Caco-2 (cell line): ENCODE results near the gene ZNF280C. TPM values are rescaled to one million over a fixed set of nuclear protein-coding genes. Genes with fewer than 3 reads are reported as not detected.

Experiments used
- BruUV-seq: library from RNA; stranded (reverse); fragments of 400-500 nt; replicated peaks from 2 replicates; lab custom pipeline; 2021; lab: Mats Ljungman, UMichigan
- CTCF ChIA-PET: fragments of 300-600 bp; sonication (Branson Sonifier 250); formaldehyde crosslinking; loops from one replicate; lab custom pipeline; 2022; ENCODE audit warnings: antibody characterized with exemption; lab: Charles Lee
- POLR2A ChIA-PET: fragments of 300-600 bp; sonication (Branson Sonifier 250); formaldehyde crosslinking; loops from one replicate; lab custom pipeline; 2022; ENCODE audit warnings: antibody characterized with exemption; lab: Charles Lee
- DNase-seq, 2 experiments: peaks; one replicate each; pipeline versions ENCODE4 v3.0.0 to v3.0.0-alpha.2; 2020 to 2022
- H3K27me3 ChIP-seq: replicated peaks from 2 replicates; pipeline ENCODE4 v1.6.0; 2011; ENCODE audit warnings: low read length; ENCODE audit not compliant: control insufficient read depth, insufficient read depth
- H3K36me3 ChIP-seq: 2 replicates; pipeline ENCODE4 v1.5.1; 2011; ENCODE audit warnings: low read length; ENCODE audit not compliant: control insufficient read depth, insufficient read depth
- H3K4me1 ChIP-seq: fragments of 250-450 bp; sonication (Bioruptor Pico); 2 replicates; pipeline ENCODE4 v1.5.1; 2020; ENCODE audit warnings: mild to moderate bottlenecking
- H3K4me3 ChIP-seq: 2 replicates; pipeline ENCODE4 v1.5.1; 2011; ENCODE audit warnings: low read depth, mild to moderate bottlenecking, control low read depth, low read length
- H3K9me3 ChIP-seq: fragments of 250-450 bp; sonication (Bioruptor Pico); 2 replicates; pipeline ENCODE4 v1.5.1; 2020; ENCODE audit warnings: mild to moderate bottlenecking, moderate library complexity
- H3K27ac Mint-ChIP-seq: one replicate; pipeline ENCODE4 v1.8.0; 2022; ENCODE audit warnings: mixed read lengths; ENCODE audit not compliant: unreplicated experiment
- H3K27me3 Mint-ChIP-seq: one replicate; pipeline ENCODE4 v1.8.0; 2022; ENCODE audit warnings: mixed read lengths; ENCODE audit not compliant: insufficient read depth, unreplicated experiment
- H3K36me3 Mint-ChIP-seq: one replicate; pipeline ENCODE4 v1.8.0; 2022; ENCODE audit warnings: mild to moderate bottlenecking, mixed read lengths; ENCODE audit not compliant: insufficient read depth, unreplicated experiment
- H3K4me1 Mint-ChIP-seq: one replicate; pipeline ENCODE4 v1.8.0; 2022; ENCODE audit warnings: low read depth, mixed read lengths; ENCODE audit not compliant: unreplicated experiment
- H3K4me3 Mint-ChIP-seq: one replicate; pipeline ENCODE4 v1.8.0; 2022; ENCODE audit warnings: mild to moderate bottlenecking, moderate library complexity, mixed read lengths; ENCODE audit not compliant: unreplicated experiment
- H3K9me3 Mint-ChIP-seq: one replicate; pipeline ENCODE4 v1.8.0; 2022; ENCODE audit warnings: mixed read lengths; ENCODE audit not compliant: unreplicated experiment
- CTCF ChIP-seq, 2 experiments: fragments of 200-600 bp in 1 of 2; IDR thresholded peaks; 1 replicate in 1 of 2; 2 replicates in 1 of 2; pipeline versions ENCODE4 v1.5.1 to v1.8.0; 2011 to 2022; ENCODE audit warnings: antibody characterized with exemption in 1 of 2, control low read depth in 1 of 2, inconsistent platforms in 1 of 2, low read depth in 1 of 2, low read length in 1 of 2, mild to moderate bottlenecking in 1 of 2, moderate library complexity in 1 of 2; ENCODE audit not compliant: insufficient read depth in 1 of 2, severe bottlenecking in 1 of 2, unreplicated experiment in 1 of 2
- intact Hi-C: fragments of 100-400 bp; cut with micrococcal nuclease; formaldehyde crosslinking; loops from one replicate; pipeline ENCODE4 v1.10.0; 2022; ENCODE audit not compliant: unreplicated experiment
- total RNA-seq: library from RNA; stranded (reverse); gene quantifications from 2 replicates; pipeline ENCODE4 v1.2.3, GENCODE V29; 2022

The ZNF280C gene
- total RNA-seq, 1 experiment from 2014 or later = 6.4 TPM

DNA sequence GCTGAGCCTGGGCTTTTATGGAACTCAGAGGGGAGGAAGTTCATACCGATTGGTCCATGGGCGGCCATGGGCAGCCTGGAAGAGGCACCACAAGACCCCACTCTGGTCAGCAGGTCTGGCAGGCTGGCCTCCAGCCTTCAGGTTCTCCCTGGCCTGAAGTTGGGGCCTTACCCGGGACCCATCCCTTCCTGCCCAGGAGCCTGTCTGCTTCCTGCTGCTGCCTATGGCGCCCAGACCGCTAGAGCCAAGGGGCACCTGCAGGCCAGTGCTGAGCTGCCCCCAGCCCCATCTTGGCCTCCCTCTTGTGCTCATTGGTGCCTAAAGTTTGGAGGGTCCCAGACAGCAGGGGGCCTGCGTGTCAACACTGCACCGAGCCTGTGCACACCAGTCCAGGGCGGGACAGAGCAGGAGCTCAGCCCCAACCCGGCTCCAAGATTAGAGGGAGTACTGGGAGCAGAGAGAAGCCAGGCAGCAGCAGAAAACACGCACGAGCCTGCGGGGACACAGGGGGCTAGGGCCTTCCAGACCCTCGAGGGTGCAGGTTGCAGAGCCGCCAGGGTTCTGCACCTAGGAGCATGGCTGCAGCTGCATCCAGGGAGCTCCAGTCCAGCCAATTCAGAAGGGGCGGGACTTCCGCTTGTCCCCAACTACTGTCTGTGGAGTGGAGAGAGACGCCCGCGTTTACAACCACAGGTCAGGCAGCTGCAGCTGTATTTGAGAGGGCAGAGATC lies 30.7 kb upstream of the ZNF280C start:
- Histone ChIP-seq H3K4me3 (no peak overlapping the region), H3K9me3 (no peaks in the 10 kb centered on the region), H3K27me3 (no peaks in the 10 kb centered on the region), H3K4me1 (no peaks in the 10 kb centered on the region), H3K36me3 (no peaks in the 10 kb centered on the region)
- Mint-ChIP-seq H3K27ac (no peak overlapping the region), H3K4me3 (no peak overlapping the region), H3K27me3 (peaks cover 2% of the 10 kb centered on the region), H3K4me1 (no peaks in the 10 kb centered on the region), H3K36me3 (no peaks in the 10 kb centered on the region), H3K9me3 (no peaks in the 10 kb centered on the region)
- no peak for TF ChIP-seq CTCF (IDR thresholded peaks at IDR 0.05; ENCODE audit: insufficient read depth in 1 of 2, low read depth in 1 of 2, low read length in 1 of 2, severe bottlenecking in 1 of 2, unreplicated experiment in 1 of 2)
- POLR2A ChIA-PET = no interaction called here
- no TSS peak for BruUV-seq
- intact Hi-C loops = no loop called here
- CTCF ChIA-PET = no interaction called here
- DNase-seq = no peak

DNA sequence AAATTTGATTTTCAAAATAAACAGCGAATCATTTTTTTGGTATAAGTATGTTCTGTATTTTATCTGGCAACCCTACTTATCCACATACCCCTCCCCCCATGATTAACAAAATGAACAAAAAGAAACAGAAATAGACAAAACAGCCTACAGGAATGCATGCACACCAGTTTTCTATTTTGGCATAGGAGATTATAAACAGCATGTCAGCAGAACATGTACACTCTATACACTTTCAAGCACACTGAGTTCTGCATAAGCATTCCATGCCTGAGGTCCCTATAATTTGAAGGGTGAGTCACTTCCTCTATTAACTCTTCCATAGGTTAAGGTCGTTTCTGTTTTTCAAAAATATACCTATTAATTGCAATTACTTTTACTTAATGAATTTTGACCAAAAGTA lies 28.0 kb upstream of the ZNF280C start:
- Histone ChIP-seq H3K4me1 (no peaks in the 10 kb centered on the region), H3K27me3 (no peaks in the 10 kb centered on the region), H3K4me3 (no peak overlapping the region), H3K36me3 (no peaks in the 10 kb centered on the region), H3K9me3 (no peaks in the 10 kb centered on the region)
- POLR2A ChIA-PET = no interaction called here
- Mint-ChIP-seq H3K27ac (no peak overlapping the region), H3K9me3 (no peaks in the 10 kb centered on the region), H3K36me3 (no peaks in the 10 kb centered on the region), H3K27me3 (no peaks in the 10 kb centered on the region), H3K4me3 (no peak overlapping the region), H3K4me1 (no peaks in the 10 kb centered on the region)
- CTCF ChIA-PET = no interaction called here
- DNase-seq = no peak
- intact Hi-C loops = no loop called here
- TF ChIP-seq CTCF (IDR thresholded peaks at IDR 0.05; ENCODE audit: insufficient read depth in 1 of 2, low read depth in 1 of 2, low read length in 1 of 2, severe bottlenecking in 1 of 2, unreplicated experiment in 1 of 2) = no peak
- BruUV-seq = no TSS peak

DNA sequence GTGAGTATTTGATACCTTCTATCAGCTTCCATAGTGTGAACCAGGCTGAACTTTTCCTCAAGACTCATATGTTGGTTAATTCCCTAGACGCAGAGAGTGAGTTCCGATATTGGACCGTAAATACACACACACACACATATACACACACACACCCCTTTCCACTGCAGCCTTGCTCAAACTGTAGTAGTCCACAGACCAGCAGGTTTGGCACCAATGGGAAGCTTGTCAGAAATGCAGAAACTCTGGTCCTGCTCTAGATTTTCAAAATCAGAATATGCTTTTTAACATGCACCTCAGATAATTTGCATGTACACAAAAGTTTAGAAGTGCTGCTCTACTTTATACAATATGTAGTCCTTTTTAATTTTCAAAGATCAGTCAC lies 27.6 kb upstream of the ZNF280C start:
- Histone ChIP-seq H3K4me3 (no peak overlapping the region), H3K4me1 (no peaks in the 10 kb centered on the region), H3K9me3 (no peaks in the 10 kb centered on the region), H3K27me3 (no peaks in the 10 kb centered on the region), H3K36me3 (no peaks in the 10 kb centered on the region)
- no peaks in the 10 kb centered on the region for H3K4me1 Mint-ChIP-seq
- intact Hi-C loops = no loop called here
- DNase-seq = no peak
- no peak overlapping the region for H3K27ac Mint-ChIP-seq
- no peaks in the 10 kb centered on the region for H3K9me3 Mint-ChIP-seq
- no peaks in the 10 kb centered on the region for H3K27me3 Mint-ChIP-seq
- ChIA-PET POLR2A (no interaction called here), CTCF (no interaction called here)
- no peak overlapping the region for H3K4me3 Mint-ChIP-seq
- BruUV-seq = no TSS peak
- H3K36me3 Mint-ChIP-seq = no peaks in the 10 kb centered on the region
- TF ChIP-seq CTCF (IDR thresholded peaks at IDR 0.05; ENCODE audit: insufficient read depth in 1 of 2, low read depth in 1 of 2, low read length in 1 of 2, severe bottlenecking in 1 of 2, unreplicated experiment in 1 of 2) = no peak
